A549 treated with AZD2906 at 1 μM for 4 hours (cell line): ENCODE results near the gene RBM5. TPM values are rescaled to one million over a fixed set of nuclear protein-coding genes. Genes with fewer than 3 reads are reported as not detected.

Source experiments
- total RNA-seq: library from RNA; stranded (reverse); fragments of 200-300 nt; extraction: Qiagen RNA extraction; gene quantifications from 5 replicates; pipeline ENCODE4 v1.2.3, GENCODE V29; 2022

RBM5 gene
- total RNA-seq, result 28.7 to 33.8 TPM (median 33.2 TPM) in 5 replicates

DNA sequence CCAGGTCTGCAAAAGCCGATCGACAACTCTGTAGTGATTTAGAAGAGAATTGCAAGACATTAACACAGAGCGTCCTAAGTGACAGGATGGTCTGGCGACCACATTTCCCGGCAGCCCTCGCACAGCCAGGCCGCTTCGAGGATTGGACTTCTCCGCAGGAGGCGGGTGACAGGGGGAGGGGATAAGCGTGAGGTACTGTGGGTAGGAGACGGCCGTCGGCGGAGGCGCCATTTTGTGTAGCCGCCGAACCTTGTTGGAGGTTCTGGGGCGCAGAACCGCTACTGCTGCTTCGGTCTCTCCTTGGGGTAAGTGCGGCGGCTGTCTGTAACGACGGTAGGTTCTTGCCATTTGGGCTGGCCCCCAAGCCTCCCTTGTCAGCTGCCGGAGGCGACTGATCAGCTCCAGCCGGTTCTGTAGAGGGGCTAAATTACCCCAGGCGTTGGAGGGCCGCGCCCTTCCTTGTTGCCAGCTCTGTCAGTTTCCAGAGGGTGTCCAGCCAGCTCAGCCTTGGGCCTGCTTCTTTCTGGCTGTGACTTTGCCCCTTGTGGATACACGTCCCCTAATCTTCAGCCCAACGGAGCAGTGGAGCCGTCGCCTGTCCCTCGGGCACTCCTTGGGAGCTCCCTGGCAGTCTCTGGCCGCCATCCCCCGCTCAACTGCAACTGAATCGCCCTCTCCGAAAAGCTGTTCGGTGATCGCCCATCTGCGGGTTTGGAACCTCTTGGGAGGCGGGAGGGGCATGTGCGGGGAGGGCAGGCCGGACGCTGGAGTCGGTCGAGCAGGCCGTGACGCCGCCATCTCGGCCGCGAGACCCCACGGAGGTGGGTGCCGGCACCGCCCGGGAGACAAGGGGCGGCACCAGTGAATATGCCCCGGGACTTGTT, at the start of gene RBM5:
TSS of gene RBM5 (plus strand) at position 195 of the 884 bp plus-strand sequence. CDS start 1,516 bp downstream, outside the sequence.

GRCh38 chr3:50154840-50155490, 66.2 kb downstream of the RBM5 start, which contains the start of gene SEMA3F:
Gene SEMA3F (plus strand): TSS chr3:50155324. CDS start chr3:50159623, 4,299 bp downstream.

Other genes starting within 250 kb of the RBM5 start
- gene TRAIP, start 232.4 kb upstream of the RBM5 start, total RNA-seq, result 10.6 to 12.9 TPM (median 12.8 TPM) in 5 replicates
- 0.17 to 0.30 TPM (median 0.23 TPM) in 5 replicates for gene CAMKV, start 219.0 kb upstream of the RBM5 start, total RNA-seq
- 4.5 to 6.4 TPM (median 6.1 TPM) in 5 replicates for gene MST1R, start 185.0 kb upstream of the RBM5 start, total RNA-seq
- 5.6 to 9.0 TPM (median 8.0 TPM) in 5 replicates for gene MON1A, start 159.1 kb upstream of the RBM5 start, total RNA-seq
- 22.2 to 25.2 TPM (median 23.7 TPM) in 5 replicates for gene RBM6, start 148.8 kb upstream of the RBM5 start, total RNA-seq
- 14.4 to 21.6 TPM (median 19.7 TPM) in 5 replicates for gene SEMA3F, start 66.4 kb downstream of the RBM5 start, total RNA-seq
- 0.05 to 0.25 TPM (median 0.22 TPM) in 3 of 5 replicates, not detected in the others for gene GNAT1, start 102.7 kb downstream of the RBM5 start, total RNA-seq
- 0.03 to 0.15 TPM (median 0.13 TPM) in 4 of 5 replicates, not detected in the other for gene SLC38A3, start 116.4 kb downstream of the RBM5 start, total RNA-seq
- 39.0 to 48.9 TPM (median 46.5 TPM) in 5 replicates for gene GNAI2, start 147.3 kb downstream of the RBM5 start, total RNA-seq
- 5.2 to 7.9 TPM (median 7.4 TPM) in 5 replicates for gene SEMA3B, start 180.2 kb downstream of the RBM5 start, total RNA-seq
- 0.11 to 0.13 TPM in 2 of 5 replicates, not detected in the others for gene LSMEM2, start 190.2 kb downstream of the RBM5 start, total RNA-seq
- gene IFRD2, start 203.5 kb downstream of the RBM5 start, total RNA-seq, result 71.9 to 93.3 TPM (median 89.3 TPM) in 5 replicates
- gene HYAL3, start 210.5 kb downstream of the RBM5 start, total RNA-seq, result 7.2 to 9.7 TPM (median 9.5 TPM) in 5 replicates
- 5.1 to 7.9 TPM (median 7.0 TPM) in 5 replicates for gene NAA80, start 210.5 kb downstream of the RBM5 start, total RNA-seq
- gene HYAL1, start 214.7 kb downstream of the RBM5 start, total RNA-seq, result 0.39 to 0.84 TPM (median 0.54 TPM) in 5 replicates
- gene HYAL2, start 233.8 kb downstream of the RBM5 start, total RNA-seq, result 24.2 to 33.6 TPM (median 30.5 TPM) in 5 replicates
- gene TUSC2, start 239.3 kb downstream of the RBM5 start, total RNA-seq, result 24.6 to 42.8 TPM (median 35.7 TPM) in 5 replicates